ENCODE results near the gene ASXL2. TPM values are rescaled to one million over a fixed set of nuclear protein-coding genes. Genes with fewer than 3 reads are reported as not detected.

Gene ASXL2
- total RNA-seq, 2 donors from 2014 or later, result 28.6 to 32.7 TPM

DNA sequence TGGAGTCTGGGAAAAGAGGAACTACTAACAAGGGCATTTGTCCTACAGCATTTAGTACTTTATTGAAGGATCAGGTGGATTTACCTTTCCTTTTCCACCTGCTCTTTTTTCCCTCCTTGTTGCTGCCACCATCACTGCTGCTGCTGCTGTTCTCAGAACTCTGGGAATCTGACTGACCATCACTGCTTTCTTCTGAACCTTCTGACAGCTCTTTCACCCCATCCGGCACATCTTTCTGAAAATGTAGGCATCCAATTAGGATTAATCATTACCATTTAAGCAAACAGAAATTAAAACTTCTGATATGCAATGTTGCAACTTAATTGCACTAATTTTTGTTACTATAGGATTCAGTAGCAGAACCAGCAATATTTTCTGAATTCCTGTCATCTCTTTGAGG is 79.0 kb downstream of the ASXL2 start:
- Histone ChIP-seq H3K27me3 (no peaks in the 10 kb centered on the region), H3K27ac (no peak overlapping the region), H3K36me3 (no peaks in the 10 kb centered on the region), H3K9me3 (no peaks in the 10 kb centered on the region), H3K9ac (ENCODE audit: low read depth in 2 of 2, low read length in 2 of 2) (no peak overlapping the region), H3K4me1 (no peaks in the 10 kb centered on the region), H3K4me3 (no peak overlapping the region)
- TF ChIP-seq, protein P1, sequence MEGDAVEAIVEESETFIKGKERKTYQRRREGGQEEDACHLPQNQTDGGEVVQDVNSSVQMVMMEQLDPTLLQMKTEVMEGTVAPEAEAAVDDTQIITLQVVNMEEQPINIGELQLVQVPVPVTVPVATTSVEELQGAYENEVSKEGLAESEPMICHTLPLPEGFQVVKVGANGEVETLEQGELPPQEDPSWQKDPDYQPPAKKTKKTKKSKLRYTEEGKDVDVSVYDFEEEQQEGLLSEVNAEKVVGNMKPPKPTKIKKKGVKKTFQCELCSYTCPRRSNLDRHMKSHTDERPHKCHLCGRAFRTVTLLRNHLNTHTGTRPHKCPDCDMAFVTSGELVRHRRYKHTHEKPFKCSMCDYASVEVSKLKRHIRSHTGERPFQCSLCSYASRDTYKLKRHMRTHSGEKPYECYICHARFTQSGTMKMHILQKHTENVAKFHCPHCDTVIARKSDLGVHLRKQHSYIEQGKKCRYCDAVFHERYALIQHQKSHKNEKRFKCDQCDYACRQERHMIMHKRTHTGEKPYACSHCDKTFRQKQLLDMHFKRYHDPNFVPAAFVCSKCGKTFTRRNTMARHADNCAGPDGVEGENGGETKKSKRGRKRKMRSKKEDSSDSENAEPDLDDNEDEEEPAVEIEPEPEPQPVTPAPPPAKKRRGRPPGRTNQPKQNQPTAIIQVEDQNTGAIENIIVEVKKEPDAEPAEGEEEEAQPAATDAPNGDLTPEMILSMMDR (IDR thresholded peaks at IDR 0.05), result no peak
- no peak for DNase-seq
- intact Hi-C loops (cut with DNase I), result no loop called here

DNA sequence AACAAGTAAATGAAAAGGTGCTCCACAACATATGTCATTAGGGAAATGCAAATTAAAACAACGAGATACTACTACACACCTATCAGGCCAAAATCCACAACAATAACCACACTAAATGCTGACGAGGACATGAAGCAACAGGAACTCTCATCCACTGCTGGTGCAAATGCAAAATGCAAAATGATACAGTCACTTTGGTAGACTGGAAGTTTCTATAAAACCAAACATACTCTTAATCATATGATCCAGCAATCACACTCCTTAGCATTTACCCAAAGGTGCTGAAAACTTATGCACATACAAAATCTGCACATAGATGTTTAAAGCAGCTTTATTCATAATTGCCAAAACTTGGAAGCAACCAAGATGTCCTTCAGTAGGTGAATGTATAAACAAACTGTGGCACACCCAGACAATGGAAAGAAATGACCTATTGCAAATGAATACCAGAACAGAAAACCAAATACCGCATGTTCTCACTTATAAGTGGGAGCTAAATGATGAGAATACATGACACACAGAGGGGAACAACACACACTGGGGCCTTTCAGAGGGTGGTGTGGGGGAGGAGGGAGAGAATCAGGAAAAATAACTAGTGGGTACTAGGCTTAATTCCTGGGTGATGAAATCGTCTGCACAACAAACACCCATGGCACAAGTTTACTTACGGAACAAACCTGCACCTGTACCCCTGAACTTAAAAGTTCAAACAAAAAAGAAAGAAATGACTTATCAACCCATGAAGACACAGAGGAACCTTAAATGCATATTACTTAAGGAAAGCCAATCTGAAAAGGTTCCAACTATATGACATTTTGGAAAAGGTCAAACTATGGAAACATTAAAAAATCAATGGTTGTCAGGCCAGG is 80.4 kb downstream of the ASXL2 start:
- Histone ChIP-seq H3K9ac (ENCODE audit: low read depth in 2 of 2, low read length in 2 of 2) (no peak overlapping the region), H3K4me3 (no peak overlapping the region), H3K4me1 (no peaks in the 10 kb centered on the region), H3K27ac (no peak overlapping the region), H3K36me3 (no peaks in the 10 kb centered on the region), H3K27me3 (no peaks in the 10 kb centered on the region), H3K9me3 (no peaks in the 10 kb centered on the region)
- DNase-seq, result no peak
- intact Hi-C loops (cut with DNase I), result no loop called here
- TF ChIP-seq, protein P1 (IDR thresholded peaks at IDR 0.05), result no peak

DNA sequence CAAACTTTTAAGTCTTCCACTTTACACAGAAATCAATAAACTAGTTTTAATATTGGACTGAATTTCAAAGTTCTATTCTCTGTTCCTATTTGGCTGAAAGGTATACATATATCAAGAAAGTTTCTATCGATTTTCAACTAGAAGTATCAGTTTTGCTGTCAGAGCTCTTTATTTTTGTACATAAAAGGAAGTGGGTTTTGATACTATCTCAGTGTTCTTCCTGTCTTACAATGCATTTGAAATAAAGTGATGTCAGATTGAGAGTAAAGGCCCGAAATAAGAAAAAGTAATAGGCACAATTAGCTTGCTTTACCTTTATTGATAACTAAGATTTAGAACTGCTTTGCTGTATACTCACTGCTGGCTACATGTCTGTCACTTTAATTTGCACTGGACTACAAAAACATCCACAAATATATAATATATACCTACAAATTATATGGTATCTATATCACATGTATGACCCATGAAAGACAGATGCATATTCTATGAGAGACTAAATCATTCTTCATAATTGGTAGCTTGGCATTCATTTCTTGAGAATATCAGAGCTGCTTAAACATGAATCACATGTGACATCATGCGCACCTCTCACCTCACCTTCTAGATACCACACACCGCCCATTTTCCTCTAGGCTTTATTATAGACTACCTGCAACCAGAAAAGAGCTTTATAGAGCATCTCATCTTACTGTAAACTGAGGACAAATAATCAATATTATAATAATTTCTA is 83.6 kb downstream of the ASXL2 start:
- intact Hi-C loops (cut with DNase I), result no loop called here
- Histone ChIP-seq H3K9me3 (no peaks in the 10 kb centered on the region), H3K36me3 (no peaks in the 10 kb centered on the region), H3K9ac (ENCODE audit: low read depth in 2 of 2, low read length in 2 of 2) (no peak overlapping the region), H3K4me3 (no peak overlapping the region), H3K4me1 (no peaks in the 10 kb centered on the region), H3K27me3 (no peaks in the 10 kb centered on the region), H3K27ac (no peak overlapping the region)
- DNase-seq, result no peak
- TF ChIP-seq, protein P1 (IDR thresholded peaks at IDR 0.05), result no peak

DNA sequence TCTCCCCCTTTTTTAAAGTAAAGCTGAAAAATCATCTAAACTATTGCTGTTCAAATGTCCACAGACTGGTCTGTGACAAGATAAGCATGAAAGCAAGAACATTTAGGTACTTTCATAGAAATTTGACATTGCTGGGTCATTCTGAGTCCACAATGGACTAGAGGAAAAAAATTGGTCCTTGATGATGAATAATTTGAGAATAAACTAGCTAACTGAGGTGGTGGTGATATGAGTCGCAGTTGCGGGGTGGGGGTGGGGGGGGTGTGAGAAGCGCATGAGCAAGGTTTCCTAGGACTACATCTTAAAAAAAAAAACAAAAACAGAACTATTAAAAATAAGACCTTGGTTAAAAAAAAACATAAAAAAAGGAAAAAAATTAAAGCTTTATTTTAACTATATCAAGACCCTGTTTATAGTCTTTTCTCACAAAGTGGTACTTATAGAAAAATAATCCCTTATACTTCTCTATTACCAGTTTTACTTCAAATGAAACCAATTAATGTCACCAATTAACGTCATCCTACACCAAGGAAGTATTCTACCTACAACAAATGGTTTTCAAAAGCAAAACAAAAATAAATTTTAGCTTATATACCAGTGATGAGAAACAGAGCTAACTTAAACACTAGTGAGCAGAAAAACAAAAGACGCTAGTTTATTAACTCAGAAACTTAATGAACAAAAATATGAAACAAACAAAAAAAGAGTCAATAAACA is 88.1 kb downstream of the ASXL2 start:
- no peaks in the 10 kb centered on the region for H3K27me3 ChIP-seq
- no peaks in the 10 kb centered on the region for H3K9me3 ChIP-seq
- DNase-seq, result no peak
- no peaks in the 10 kb centered on the region for H3K36me3 ChIP-seq
- no peak overlapping the region for H3K27ac ChIP-seq
- intact Hi-C loops (cut with DNase I), result no loop called here
- no peak overlapping the region for H3K9ac ChIP-seq (ENCODE audit: low read depth in 2 of 2, low read length in 2 of 2)
- TF ChIP-seq, protein P1 (IDR thresholded peaks at IDR 0.05), result no peak
- H3K4me1 ChIP-seq, result no peaks in the 10 kb centered on the region
- no peak overlapping the region for H3K4me3 ChIP-seq

DNA sequence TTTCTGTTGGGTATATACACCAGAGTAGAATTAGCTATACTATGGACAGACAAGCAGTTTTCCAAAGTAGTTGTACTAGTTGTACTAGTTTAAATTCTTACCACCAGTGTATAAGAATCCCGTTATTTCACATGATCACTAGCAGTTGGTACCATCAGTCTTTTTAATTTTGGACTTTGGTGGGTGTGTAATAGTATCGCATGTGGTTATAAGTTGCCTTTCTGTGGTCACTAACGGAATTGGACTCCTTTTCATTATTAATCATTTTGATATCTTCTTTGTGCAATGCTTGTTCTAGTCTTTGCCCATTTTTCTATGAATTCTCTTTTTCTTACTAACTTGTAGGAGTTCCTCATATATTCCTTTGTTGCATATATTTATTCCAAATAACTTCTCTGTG is 89.8 kb downstream of the ASXL2 start:
- H3K9me3 ChIP-seq, result no peaks in the 10 kb centered on the region
- H3K27me3 ChIP-seq, result no peaks in the 10 kb centered on the region
- no peaks in the 10 kb centered on the region for H3K36me3 ChIP-seq
- DNase-seq, result no peak
- TF ChIP-seq, protein P1 (IDR thresholded peaks at IDR 0.05), result no peak
- no peak overlapping the region for H3K9ac ChIP-seq (ENCODE audit: low read depth in 2 of 2, low read length in 2 of 2)
- no peak overlapping the region for H3K27ac ChIP-seq
- intact Hi-C loops (cut with DNase I), result no loop called here
- H3K4me3 ChIP-seq, result no peak overlapping the region
- no peaks in the 10 kb centered on the region for H3K4me1 ChIP-seq

All from colonic mucosa (tissue), 4 donors.